HG02870 (cell line): ENCODE measurements around the gene FGF12.

Experiments
- ATAC-seq: cut with Tn5 transposase; IDR thresholded peaks from one replicate; pipeline ENCODE4 v1.9.1; 2021; ENCODE audit warnings: mild to moderate bottlenecking, moderate library complexity; ENCODE audit not compliant: unreplicated experiment

Gene FGF12

DNA sequence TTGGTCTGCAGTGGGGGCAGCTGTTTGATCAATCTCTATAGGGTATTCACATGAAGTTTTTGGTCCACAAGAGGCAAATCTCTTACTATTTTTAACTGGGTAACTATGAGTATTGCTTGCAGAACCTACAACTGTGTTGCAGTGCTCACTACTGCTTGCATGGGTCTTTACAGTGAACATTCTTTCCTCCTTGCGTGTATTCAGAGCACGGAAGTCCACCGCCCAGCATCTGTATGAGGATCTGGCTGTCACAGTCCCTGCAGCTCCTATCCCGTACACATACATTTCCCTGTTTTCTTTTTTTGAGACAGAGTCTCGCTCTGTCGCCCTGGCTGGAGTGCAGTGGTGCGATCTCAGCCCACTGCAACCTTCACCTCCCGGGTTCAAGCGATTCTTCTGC, 449.9 kb downstream of the FGF12 start:
- no peak for ATAC-seq

DNA sequence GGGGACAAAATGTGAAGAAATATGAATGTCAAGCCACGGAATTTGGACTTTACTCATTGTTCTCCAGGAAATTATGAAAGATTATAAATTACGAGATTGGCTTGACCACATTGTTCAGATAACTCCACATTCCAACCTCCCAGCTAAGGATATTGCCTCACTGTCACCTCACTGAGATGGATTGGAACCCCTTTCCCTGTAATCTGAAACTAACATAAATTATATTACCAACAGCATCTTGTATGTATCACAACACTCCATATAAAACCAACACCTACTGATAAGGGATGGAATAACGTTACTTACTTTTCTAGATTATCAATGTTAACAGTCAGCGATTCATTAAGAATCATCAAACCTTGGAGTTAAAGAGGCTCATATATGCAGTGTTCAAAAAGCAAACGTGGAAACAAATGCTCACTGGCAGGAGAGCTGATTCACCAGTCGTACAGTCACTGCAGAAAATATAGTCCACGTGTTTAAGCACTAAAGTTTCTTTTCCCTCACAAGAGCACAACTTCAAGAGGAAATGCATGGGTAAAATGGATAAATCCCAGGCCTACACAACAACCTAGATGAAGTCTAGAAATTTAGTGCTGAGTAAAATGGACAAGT, 451.5 kb downstream of the FGF12 start:
- ATAC-seq, result no peak

DNA sequence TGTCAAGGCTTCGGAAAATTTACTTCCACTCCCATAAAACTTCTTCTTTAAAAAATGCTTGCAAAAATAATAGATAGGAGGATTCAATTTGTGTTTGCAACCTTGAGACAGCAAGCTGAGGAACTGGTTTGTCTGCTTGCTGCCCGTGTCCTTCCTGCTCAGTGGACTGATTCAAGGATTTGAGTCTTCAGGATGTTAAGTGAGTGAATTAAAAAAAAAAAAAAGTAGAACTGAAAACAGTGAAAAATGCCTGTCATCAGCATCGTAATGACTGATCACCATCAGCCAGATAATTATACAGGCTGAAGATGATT, 453.7 kb downstream of the FGF12 start:
- no peak for ATAC-seq

DNA sequence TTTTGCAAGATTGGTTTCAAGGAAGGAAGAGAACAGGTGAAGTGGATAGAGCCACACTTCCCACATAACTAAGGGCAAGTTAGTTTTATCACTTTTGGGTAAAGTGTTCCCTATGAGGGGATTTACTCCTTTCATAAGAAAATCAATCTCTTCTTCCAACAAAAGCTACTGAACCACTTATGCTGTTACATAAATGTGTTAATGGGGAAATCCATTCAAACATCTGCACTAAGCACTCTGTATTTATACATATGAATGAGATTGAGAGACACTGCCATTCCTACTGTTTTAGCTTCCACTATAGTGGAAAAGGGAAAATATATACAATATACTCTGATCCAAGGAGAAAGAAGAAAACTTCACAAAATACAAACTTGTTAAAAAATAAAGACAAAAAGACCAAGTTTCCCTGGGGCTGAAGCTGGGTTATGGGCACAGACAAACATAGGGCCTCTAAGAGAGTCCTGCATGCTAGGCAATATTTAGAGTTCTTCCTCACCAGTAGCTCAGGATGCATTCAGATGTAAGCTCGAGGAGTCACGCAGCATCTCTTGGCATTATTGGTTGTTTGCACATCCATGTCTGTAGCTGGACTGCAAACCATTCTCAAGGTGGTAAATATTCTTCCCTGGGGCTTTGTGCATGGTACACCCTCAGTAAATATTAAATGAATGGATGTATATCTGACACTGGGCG, 454.2 kb downstream of the FGF12 start:
- no peak for ATAC-seq

DNA sequence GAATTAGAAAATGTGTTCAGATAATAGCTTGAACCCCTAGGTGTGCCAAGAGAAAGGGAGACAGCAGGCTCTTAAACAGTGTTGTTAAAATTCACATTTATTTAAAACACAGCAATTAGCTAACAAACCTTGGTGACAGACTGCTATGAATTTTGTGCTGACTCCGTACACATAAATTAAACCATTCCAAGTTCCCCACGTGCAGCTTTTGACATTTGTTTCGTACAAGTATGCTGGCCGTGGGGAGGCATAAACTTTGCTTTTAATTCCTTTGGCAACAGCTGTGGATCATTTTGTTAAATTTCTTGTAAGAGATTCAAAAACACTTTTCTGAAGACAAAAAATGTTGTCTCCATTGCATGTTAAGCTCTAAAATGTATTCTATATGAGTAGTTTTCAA, 465.3 kb downstream of the FGF12 start:
- ATAC-seq, result no peak

DNA sequence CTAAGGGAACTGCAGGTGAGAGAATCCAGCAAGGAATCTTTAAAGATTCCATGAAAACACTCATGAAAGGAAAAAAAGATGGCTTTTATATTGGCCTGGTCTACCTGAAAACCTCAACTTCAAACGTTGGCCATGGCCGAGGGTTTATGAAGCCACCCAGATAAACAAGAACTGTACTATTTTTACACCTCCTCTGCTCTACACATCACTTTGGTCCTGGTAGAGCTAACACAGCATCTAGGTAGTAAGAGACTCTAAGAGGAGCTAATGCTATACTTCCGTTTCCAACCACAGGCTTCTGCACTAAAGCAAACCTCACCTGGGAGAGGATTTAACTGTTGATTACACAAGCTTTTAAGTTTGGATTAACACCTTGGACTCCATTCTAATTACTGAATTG, 466.2 kb downstream of the FGF12 start:
- no peak for ATAC-seq

DNA sequence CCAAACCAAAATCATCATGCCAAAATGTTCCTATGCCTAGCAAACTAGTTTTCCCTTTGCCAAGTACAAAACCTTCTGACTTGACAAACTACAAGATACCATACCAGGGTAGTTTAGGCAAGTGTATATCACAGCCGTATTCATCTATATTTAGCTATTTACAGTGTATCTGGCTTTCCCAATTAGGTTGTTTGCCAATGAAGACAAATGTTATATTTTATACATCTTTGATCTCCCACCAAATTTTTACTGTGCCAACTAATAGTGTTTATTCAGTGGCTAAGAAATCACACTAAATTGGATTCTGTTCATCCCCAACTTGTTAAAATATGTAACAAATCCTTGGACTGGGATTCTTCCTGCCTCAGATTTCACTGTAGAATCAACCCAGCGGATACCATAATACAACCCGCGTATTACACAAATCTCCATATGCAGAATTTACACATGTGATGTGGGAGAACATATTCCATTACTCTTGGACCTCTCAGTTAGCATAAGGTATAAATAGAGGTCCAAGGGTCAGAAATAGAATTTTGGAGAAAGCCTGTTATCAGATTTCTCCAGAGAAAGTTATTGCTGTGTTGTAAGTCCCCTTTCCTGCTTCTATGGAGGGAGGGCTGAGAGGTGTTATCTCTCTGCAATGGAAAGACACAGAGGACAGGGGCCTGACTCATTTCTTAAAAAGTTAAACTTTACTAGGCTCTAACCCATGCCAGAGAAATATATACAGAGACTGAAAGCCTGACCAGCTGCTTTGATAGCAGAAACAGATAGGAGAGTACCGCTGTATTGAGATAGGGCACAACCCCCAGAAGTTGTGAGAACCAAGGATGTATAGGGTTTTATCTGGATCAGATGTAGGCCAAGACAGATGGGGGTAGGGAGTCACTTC, 467.0 kb downstream of the FGF12 start:
- no peak for ATAC-seq

DNA sequence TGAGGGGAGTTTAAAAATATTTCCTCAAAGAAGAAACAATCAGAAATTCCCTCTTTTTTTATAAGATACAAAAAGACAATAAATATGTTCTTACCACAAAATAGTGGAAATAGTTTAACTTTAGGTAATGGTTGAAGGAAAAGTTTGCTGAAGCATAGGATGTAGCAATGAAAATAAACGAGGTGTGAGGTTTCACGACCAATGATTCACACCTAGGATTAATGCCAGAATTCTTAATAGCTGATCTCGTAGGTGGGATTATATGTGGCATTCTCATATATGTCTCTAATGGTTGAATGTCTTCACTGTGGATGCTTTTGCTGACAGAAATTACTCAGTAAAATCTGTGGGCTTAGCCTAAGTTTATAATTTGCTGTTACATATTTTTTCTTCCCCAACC, 467.7 kb downstream of the FGF12 start:
- no peak for ATAC-seq

DNA sequence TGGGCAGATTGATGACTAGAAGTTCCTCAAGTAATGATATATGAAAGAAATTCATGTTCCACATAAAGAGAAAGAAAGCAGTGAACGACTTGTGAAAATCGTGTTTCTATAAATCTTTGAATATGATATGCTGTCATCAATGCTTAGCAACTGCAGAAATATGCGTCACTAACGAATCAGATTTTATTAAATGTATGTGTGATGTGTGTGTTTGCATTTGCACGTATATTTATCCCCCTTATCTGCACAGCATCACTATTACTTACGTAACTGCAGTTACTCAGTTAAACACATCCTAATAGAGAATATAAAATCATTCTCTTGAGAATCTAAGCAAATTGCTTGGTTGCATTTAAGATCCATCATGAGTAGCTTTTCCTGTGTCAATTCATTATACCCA, 468.6 kb downstream of the FGF12 start:
- no peak for ATAC-seq

DNA sequence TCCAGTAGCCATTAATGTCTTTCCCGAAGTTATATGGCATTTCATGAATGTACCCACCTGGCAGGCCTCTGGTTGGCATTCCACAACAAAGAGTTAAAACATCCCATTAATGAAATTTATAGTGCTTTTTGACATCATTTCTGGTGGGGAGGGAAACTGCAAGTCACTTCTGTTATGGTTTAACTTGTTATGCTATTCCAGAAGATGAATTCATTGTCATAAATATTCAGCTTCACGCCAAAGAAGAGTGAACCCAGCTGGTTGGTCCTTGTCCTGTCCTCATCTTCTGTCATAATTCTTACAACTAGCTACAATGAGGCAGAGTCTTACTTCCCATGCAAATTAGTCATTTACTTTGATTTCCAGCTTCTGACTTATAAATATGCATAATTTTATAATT, 471.5 kb downstream of the FGF12 start:
- ATAC-seq, result no peak

DNA sequence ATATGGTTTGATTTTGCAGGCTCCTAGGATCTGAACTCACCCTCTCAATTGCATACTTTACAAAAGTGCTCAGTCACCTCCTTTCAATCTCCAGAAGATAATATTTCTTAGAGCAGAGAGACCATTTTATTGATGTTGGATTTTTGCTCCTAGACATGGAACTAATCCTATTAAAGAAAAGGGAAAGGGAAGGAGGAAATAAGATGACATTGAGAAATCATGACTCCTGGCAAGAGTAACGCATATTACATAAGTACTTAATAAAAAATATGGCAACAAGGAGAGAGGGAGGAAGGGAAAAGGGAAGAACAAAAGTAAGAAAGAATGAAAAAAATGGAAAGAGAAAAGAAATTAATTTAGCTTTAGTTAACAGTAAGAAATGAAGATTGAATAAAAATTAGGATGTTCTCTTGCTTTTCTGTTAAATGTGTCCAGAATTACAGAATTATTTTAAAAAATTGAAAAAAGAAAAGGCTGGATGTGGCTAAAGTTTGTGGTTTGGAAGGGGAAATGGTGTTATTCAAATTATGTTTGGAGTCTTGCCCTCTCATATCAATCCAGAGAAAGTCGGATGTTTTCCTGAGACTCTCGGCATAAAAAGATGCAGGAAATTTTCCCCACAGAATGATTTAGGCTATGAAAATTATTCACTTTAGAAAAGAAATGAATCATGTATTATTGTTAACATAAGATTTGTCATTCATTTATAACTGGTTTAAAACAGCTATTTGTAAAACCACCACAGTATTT, 474.0 kb downstream of the FGF12 start:
- no peak for ATAC-seq

DNA sequence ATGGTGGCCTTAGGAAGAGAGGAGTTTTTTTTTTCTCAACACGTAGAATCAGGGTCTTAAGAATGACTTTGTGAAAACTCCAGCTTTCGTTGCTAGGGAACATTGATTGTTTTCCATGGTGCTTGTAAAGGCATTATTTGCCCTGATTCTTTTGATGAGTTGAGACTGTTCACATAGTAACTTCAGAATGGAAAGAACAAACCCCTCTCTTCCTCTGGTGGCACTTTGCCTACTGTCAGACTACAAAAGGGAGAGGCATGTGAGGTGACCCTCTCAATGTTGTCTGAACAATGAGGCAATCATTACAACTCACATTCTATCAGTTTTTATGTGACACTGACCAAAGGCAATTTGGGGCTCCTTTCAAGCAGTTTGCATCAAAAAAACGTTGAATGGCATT, 477.8 kb downstream of the FGF12 start:
- no peak for ATAC-seq

DNA sequence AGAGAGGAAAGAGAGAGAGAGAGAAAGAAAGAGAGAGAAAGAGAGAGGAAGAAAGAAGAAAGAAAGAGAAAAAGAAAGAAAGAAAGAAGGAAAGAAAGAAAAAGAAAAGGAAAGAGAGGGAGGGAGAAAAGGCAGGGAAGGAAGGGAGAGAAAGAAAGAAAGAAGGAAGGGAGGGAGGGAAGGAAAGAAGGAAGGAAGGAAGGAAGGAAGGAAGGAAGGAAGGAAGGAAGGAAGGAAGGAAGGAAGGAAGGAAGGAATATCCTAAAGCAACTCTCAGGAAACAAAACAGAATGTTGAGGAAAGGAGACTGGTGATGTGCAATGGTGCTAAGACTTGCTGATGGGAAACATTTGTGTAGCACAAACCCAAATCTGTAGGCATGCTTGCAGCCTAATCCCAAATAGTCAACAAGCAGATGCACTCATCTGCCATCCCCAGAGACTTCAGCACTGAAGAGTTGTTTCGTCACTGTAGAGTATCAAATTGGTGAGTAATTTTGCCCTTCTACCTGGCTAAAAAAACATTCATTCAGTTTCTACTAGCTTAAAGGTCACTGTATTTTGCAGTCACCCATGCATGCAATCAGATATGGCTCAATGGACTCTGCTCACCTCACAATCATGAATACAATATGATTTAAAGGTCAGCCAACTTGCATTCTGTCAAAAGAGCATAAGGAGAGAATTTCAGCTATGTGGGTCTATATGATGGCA, 480.3 kb downstream of the FGF12 start:
- no peak for ATAC-seq

DNA sequence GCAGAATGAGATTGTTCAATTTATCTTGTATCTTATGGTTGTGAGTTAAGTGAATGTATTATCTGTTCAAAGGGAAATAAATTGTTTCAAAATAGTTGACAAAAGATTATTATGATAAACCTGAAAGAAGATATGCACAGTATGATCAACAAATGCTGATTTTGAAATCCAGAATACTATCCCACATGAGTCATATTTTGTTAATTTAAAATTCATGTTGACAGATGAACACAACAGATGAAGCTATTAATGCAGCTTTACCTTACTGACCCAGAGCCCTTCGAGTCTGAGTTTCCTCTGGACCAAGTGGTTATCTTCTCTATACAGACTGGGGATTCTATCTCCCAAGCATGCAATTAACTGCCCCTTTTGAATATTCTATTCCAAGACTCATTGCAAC, 482.8 kb downstream of the FGF12 start:
- no peak for ATAC-seq

DNA sequence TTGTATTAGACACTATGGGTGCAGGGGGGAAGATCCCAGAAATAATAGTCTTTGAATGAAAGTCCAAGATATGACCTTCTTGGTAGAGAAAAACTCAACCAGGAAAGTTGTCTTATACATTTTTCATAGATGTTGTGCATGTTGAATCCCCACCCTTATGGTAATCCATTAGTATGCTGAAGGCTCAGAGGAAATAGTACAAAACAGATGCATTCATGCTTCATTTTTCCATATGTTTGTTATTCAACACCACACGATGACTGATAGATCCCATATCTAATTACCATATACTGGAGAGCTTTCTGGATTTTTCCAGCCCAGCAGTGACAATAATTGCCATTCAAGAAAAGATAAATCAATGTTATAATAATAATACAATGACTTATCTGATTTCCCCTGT, 487.4 kb downstream of the FGF12 start:
- no peak for ATAC-seq

DNA sequence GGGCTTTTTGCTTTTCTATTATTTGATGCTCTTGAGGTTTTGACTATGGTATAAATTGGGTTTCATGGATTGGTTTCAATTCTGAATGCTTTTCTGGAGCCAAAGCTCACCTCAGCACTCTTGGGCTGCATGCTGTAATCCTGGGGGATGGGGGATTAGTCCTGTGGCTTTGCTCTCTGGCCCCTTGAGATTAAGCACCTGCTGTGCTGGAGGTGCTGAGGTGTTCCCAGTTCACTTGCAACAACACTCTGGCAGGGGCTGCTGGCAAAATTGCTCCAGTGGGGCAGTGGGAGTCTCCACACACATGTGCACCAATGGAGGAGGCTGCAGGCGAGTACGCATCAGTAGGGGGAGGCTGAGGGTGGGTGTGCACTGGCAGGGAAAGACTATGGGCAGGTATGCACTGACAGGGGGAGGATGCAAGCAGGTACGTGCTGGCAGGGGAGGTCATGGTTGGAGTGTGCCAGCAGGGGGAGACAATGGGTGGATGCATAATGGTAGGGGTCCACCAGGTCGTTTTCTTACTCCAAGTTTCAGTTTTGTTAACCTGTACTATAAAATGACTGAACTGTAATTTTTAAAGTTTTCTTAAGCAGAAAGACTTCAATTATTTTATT, 489.2 kb downstream of the FGF12 start:
- ATAC-seq, result no peak

DNA sequence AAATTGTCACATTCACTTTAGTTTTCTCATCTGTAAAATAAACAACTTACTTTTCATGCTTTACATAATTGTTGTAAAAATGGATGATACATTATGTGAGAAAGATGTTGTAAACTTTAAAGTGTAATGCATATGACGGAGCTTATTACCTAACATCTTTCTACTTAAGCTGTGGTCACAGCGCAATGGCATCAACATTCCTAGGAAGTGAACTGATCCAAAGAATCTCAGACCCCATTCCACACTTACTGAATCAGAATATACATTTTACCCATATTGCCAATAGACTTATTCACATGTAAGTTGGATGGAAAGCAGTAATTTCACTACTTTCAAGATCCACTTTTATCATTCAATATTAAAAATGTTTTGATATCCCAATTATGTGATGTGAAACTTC, 497.5 kb downstream of the FGF12 start:
- ATAC-seq, result no peak

DNA sequence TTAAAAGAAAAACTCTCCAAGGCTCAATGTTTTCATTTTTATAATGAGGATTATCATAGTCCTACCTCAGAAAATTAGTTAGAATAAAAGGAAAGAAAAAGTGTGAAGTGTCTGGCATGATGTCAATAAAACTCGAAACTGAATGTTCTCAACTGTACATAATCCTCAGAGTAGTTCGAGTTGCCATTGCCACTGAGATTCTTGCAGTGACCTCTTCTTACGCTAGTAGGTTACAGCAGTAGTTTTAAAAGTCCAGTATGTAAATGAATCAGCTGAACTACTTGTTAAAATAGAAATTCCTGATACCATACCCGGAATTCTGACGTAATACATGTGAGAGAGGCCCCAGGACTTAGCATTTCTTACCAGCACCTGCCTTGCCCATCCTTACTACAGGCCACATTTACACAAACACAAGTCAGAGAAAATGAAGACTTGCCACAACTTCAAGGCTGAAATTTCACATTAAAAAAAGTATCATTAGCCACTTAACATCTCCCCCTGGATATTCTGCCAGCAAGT, 502.6 kb downstream of the FGF12 start:
- ATAC-seq, result no peak

DNA sequence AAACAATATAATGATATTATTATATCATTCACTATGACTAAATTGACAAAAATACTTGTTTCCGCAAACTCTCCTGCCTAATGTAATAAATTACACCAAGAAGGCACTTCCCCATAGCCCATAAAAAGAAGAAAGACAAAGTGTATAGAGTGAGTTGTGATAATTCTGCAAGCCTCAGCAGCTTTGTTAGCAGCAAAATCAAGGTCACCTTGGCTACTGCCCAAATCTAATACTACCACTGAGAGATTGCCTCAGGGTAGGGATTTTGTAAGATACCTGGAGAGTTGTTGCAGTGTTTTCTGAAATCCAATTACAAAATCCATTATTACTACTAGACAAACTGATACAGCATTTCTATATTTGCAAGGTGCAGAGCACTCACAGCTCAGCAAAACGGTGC, 503.5 kb downstream of the FGF12 start:
- no peak for ATAC-seq

DNA sequence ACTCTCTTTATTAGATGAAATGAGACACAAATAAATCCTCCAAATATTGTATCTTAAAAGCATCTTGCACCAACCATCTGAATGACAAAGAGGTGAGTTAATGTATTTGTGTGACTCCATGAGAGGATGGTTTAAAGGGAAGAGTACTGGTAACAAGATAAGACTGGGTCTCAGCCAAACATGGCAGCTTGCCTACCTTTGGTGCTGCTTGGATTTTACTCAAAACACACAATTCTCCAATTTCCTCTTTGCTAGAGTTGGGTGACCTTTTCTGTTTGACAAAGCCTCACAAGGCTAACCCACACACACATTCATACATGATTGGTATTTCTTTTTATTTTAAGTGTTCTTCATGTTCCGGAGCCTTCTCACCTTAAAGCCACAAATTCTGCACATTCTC, 506.4 kb downstream of the FGF12 start:
- ATAC-seq, result no peak
